GM12874 (cell line): ENCODE results near the gene MYO7B.

Experiments
- TF ChIP-seq, protein P1 (sequence below): IDR thresholded peaks from 2 replicates; pipeline ENCODE4 v1.5.1; 2011; ENCODE audit warnings: low read depth, mild to moderate bottlenecking, control low read depth, low read length, moderate library complexity; ENCODE audit not compliant: insufficient read depth

MYO7B gene

DNA sequence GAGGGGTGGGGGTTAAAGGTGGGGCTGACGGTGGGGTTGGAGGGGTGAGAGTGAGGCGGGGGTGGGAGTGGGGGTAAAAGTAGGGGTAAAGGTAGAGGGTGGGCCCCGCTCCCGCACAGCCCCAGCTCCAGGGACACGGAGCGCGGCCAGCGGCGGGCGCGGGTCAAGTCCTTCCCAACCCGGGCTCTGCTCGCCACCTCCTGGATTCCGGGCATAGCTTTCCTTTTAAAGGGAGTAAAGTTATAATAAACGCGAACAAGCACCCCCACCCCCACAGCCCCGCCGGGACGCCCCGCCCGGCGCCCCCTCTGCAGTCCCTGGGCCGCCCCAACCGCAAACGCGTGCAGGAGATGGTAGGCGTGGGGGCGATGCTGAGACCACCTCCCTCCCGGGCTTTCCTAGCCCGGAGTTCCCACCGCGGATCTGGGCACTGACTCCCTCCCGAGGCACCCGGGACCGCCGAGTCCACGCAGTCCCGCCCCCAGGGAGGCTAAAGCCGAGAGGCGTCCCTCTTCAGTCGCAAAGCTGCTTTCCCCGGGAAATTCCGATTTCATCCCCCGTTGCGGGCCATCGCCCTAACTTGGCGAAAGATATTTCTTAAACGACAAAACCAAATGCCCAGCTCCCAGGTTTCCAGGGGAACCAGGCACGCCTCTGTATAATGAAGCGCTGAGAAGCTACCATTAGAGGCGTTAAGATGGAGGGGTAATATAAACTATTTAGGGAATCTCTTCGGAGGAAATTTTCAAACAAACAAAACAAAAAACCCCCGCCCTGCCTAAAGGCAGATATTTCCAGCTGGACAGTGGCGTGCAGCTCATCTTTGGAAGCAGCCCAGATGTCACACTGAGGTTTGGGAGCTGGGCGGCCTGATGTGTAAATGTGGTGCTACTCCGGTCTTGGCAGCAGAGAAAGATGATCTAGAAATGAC lies 140.1 kb downstream of the MYO7B start, which contains the start of gene LIMS2:
Gene LIMS2 (minus strand): TSS at position 200 of the 931 bp plus-strand sequence. CDS start 506 bp downstream, outside the sequence.
- TF ChIP-seq, protein P1, sequence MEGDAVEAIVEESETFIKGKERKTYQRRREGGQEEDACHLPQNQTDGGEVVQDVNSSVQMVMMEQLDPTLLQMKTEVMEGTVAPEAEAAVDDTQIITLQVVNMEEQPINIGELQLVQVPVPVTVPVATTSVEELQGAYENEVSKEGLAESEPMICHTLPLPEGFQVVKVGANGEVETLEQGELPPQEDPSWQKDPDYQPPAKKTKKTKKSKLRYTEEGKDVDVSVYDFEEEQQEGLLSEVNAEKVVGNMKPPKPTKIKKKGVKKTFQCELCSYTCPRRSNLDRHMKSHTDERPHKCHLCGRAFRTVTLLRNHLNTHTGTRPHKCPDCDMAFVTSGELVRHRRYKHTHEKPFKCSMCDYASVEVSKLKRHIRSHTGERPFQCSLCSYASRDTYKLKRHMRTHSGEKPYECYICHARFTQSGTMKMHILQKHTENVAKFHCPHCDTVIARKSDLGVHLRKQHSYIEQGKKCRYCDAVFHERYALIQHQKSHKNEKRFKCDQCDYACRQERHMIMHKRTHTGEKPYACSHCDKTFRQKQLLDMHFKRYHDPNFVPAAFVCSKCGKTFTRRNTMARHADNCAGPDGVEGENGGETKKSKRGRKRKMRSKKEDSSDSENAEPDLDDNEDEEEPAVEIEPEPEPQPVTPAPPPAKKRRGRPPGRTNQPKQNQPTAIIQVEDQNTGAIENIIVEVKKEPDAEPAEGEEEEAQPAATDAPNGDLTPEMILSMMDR, result no peak

DNA sequence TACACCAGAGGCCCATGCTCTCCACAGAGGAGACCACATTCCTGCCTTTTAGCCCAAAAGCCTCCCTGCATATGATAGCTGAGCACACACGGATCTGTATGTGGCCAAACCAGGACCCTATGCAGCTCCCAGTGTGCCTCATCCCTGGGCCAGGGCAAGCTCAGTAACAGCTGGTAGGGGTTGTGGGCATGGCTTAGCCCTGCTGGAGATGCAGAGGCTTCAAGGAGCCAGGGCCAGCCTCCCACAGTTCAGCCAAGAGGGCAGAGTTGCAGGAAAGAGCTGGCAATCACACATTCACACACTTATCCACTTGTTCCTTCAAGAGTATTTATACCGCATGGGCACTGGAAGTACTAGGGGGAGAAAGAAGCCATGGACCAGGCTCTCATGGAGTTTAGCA lies 141.4 kb downstream of the MYO7B start:
- TF ChIP-seq, protein P1, result no peak

DNA sequence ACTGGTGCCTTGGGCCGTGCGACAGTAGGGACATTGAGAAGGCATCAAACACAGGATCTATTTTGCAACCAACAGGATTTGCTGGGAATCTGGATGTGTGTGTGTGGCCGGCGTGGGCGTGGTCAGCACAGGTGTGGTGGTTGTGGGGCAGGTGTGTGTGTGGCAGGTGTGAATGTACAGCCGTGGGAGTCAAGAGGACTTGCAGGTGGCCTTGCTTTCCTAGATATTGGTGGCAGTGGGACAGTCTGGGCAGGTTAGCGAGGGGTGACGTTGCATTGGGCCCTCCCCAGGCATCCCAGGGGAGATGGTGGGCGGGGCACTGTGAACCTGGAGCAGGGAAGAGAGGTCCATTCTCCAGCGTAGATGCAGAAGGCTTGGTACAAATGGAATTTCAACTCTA lies 143.0 kb downstream of the MYO7B start:
- TF ChIP-seq, protein P1, result no peak

DNA sequence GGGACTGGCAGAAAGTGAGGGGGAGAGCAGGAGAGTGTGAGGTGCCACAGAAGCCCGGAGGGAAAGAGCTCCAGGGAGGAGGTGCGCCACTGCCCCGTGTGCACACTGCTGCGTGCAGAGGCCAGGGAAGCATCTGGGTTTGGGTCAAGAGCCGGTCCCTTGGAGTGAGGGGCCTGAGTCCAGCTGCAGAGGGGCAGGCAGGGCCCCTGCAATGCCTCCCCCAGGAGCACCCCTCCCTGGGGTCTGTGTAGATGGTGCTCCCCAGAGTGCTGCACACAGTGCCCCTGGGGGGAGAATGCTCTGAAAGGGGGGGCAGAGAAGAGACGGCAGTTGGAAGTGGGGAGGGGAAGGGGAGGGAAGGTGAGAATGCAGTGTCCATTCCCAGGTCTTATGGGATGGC lies 143.5 kb downstream of the MYO7B start:
- TF ChIP-seq, protein P1, result no peak

DNA sequence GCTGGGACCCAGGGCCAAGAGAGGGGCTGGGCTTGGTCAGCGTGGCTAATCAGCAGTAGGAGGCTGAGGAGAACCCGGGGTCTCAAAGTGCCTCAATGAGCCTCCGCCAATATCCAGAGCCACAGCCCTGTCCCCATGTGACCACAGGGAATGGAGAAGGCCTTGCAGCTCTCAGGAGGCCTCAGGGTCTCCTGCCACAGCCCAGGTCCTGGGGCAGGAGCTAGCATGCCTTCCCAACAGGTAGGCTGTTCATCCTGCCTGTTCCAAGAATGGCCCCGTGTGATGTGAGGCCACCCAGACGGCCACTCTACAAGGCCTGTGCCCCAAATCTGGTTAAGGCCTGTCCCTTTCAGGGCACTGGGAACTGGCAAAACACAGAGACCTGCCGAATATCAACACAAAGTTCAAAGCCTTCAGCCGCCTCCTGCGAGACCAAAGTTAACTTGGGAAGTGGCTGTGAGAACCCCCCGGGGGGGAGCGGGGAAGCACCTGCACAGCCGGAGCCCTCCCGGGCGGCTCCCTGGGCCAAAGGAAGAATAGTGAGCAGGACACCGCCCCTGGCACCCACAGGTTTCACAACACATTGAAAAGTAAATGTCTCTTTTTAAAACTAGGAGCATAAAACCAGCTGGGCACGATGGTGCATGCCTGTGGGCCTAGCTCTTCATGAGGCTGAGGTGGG lies 144.3 kb downstream of the MYO7B start:
- TF ChIP-seq, protein P1, result no peak

DNA sequence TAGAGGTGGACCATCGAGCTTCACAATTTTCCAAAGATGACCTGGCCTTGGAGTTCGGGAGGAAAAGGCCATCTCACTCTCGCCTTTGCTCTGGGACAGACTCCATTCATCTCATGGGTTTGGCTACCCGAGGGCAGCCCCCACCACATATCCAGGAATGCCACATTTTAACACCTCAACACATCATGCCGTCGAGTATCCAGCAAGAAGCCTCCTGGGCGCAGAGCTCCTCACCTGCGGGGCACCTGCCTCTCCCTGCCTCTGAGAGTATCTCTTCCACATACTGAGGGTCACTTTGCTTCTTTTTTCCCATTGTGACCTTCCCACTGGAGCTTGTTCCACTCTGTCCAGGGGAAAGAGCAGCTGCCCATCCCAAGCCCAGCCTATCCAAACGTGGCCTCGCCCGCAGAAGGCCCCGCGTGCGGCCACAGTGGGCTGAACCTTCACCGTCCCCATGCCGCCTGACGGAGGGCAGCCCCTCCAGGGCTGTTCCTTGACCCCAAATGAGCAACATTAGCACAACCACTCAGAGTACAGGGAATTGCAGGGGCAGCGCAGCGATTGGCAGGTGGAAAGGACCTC lies 145.3 kb downstream of the MYO7B start:
- TF ChIP-seq, protein P1, result no peak

DNA sequence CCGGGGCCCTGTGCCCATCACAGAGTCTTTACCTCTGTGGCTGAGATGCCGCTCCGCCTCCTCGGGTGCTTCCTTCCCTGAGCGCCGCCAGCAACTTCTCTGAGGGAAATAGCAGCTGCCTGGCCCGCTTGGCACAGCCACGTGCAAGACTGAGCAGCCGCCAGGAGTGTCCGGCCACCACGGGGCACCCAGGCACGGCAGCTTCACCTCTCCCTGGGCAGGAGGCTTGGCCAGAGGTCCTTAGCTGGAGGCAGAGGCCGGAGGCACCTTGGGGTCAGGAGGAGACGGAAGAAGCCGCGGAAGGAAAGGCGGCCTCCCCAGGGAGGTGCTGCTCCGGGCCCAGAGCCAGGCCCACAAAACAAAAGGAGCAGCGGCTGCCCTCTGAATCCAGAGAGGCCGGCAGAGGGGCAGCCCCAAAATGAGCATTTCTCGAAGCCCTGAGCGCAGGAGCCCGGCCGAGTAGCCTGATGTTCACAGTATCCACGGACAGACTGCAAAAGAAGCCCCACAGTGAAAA lies 145.9 kb downstream of the MYO7B start:
- TF ChIP-seq, protein P1, result no peak
